Measurements from ENCODE around the gene SCRN1.

The SCRN1 gene

DNA sequence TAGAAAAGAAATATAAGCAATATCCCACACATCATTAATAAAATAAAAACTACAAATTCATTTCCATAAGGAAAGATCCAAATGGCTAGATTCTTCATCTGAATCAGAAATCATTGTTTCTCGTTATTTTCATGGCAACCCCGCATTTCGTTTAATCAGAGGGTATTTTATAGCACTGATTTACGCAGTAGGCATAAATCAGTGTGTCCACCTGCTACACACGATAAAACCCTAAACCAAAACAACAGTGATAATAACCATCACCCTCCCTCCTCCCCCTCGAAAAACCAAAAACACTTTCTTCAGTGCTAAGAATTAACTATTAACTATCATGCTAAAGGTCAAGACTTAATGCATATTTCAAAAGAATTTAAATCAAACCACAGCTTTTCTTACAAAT lies 20.4 kb upstream of the SCRN1 start:
- in situ Hi-C loops (cut with HindIII; ENCODE audit: low sequenced_read_pairs) = no loop called here

DNA sequence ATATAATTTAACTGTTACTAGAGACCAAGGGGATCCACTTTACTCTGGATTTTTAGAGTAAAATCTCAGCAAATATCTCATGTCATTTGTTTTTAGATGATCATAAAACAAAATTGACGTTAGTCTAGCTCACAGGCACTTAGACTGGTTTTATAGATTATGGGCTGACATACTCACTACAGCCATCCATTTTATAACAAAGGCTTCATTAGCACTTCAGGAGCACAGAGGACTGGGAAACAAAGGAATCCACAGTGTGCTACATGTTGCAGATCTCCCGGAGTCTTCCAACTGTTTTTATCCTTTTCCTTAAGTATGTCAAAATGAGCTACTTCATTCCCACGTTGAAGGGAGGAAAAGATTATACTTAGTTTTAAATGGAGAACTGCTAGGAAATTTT lies 15.9 kb upstream of the SCRN1 start:
- in situ Hi-C loops (cut with HindIII; ENCODE audit: low sequenced_read_pairs) = no loop called here

DNA sequence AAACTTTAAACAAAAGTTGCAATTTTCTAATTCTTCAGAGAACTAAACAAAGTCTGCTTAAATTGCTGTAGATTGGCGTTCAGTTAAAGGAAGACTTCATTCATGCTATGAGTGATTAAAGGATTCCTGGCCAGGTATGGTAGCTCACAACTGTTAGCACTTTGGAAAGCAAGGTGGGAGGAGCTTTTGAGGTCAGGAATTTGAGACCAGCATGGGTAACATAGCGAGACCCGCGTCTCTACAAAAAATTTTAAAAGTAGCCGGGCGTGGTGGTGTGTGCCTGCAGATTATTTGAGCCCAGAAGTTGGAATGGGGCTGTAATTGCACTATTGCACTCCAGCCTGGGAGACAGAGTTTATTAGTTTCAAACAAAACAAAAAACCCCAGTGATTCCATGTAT lies 13.5 kb upstream of the SCRN1 start:
- in situ Hi-C loops (cut with HindIII; ENCODE audit: low sequenced_read_pairs) = no loop called here

DNA sequence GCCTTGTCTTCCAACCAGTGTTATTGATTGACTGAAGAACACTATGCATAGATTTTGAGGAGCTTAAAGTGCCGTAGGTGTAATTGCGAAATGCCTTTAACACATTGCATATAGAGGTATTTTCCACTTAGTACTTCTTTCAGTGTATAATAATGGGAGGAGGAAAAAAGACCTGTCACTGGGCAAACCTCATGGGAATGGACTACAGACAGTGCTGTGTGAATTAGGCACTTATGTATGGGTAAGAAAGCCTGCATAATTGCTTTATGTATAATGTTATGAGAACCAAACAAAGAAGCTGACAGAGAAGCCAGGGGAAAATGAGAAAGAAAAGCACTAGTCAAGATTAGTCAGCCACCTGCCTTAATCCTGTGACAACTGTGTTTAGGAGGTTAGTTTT lies 12.4 kb upstream of the SCRN1 start:
- in situ Hi-C loops (cut with HindIII; ENCODE audit: low sequenced_read_pairs) = no loop called here

DNA sequence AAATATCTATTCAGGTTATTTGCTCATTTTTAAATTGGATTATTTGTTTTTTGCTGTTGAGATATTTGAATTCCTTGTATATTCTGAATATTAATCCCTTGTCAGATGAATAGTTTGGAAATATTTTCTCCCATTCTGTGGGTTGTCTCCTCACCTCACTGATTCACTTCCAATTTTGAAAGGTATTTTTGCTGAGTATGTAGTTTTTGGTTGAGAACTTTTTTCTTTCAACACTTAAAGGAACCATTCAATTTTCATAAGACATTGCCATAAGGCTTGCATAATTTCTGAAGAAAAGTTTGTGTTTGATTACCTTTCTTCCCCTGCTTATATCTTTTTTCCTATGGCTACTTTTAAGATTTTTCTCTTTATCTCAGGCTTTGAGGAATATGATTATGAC lies 8.9 kb upstream of the SCRN1 start:
- in situ Hi-C loops (cut with HindIII; ENCODE audit: low sequenced_read_pairs) = no loop called here

DNA sequence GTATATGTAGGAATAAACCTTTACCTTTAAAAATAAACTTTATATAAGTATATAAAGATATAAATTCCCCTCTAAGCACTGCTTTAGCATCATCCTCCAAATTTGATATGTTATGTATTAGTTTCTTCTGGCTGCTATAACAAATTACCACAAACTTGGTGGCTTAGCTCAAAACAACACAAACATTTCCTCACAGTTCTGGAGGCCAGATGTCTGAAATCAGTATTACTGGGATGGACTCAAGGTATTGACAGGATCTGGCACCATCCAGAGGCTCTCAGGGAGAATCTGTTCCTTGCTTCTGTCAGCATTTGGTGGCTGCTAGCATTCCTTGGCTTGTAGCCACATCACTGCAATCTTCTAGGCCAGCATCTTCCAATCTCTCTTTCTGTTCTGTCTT lies 6.7 kb upstream of the SCRN1 start:
- in situ Hi-C loops (cut with HindIII; ENCODE audit: low sequenced_read_pairs) = no loop called here

DNA sequence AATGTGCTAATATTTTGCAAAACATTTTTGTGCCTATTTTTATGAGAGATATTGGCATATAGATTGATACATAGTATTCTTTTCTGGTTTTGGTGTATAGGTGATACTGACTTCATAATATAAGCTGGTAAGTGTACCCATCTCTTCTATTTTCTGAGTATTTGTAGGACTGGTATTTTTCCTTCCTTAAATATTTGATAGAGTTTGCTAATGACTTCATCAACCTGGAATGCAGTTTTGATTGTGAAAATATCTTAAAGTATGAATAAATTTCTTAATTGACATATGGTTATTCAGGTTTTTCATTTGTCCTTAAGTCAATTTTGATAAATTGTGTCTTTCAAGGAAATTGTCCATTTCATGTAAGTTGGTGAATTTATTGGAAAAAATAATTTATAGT lies 6.1 kb upstream of the SCRN1 start:
- in situ Hi-C loops (cut with HindIII; ENCODE audit: low sequenced_read_pairs) = no loop called here

DNA sequence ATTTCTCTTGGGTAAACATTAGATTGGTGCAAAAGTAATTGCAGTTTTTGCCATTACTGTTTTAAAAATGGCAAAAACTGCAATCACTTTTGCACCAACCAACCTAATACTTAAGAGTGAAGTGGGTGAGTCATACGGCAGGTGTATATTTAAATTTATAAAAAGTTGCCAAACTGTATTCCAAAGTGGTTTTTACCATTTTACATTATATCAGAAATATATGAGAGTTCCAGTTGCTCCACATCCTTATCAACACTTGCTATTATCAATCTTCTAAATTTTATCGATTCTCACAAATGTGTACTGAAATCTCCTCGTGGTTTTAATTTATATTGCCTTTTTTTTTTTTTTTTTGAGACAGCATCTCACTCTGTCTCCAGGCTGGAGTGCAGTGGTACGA lies 3.5 kb upstream of the SCRN1 start:
- in situ Hi-C loops (cut with HindIII; ENCODE audit: low sequenced_read_pairs) = no loop called here

DNA sequence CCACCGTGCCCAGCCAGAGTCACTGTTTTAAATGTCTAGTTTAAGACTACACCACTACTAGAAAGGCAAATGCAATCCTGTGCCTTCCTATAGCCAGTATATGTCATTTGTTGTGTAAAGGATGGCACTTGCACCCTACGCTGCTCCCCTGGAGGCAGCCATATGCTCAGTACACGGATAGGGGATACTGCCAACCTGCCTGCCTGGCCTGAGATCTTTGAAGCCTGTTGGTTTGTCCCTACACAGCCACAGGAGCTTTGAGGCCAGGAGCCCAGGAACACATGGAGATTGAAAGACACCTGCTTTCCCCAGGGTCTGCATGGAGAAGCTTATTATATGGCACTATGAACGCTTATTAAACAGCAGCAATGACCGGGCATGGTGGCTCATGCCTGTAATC lies 2.3 kb upstream of the SCRN1 start:
- in situ Hi-C loops (cut with HindIII; ENCODE audit: low sequenced_read_pairs) = no loop called here

DNA sequence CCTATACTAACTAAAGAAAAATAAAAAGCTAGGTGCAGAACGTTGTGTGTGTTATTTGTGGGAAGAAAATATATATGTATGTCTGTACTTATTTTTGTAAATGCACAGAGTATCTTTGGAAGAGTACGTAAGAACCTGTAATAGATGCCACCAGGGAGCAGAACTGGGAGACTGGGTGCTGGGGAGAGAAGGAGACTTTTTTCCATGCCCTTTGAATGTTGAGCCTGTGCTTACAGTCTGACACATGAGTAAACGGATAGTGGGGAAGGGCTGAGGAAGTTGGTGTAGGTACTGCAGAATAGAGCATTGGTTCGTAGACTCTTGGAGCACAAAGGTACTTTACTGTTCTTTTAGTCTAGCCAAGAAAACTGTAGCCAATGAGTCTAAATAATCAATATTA lies 1.3 kb upstream of the SCRN1 start:
- in situ Hi-C loops (cut with HindIII; ENCODE audit: low sequenced_read_pairs) = no loop called here

DNA sequence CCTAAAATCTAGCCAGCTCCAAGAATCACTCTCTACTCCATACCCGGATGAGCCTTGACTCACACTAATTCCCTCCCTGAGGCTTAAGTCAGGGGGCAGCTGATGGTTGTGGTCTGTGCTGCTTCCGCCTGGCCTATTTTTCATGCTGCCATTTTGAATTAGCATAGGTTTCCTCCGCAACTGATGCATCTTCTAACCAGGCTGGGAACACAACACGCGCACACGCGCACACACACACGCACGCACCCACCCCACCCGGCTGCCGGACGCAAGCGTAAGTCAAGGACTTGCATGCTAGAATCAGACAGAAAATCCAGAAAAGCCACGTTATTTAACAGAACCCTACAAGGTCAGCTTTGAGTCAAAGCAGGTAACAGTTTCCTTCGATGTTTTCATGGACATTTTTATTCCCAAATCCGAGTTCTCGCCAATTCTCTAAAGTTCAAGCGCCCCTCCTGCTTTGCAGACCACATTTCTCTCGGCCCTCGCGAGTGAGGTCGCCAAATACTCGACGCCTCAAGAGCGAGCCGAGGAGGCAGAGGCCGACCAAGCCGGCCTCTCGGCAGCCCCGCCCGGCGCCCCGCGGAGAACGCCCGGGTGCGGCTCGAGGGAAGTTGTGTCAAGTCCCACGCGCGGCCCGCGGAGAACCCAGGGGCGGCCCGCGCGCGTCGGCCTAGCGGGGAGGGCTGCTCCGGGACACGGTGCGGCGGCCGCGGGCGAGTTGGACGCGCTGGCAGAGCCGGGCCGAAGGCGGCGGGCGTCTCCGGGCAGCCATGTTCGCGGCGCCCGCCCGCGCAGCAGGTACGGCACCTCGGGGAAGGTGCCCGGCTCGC lies 961 bp downstream of the SCRN1 start:
- in situ Hi-C loops (cut with HindIII; ENCODE audit: low sequenced_read_pairs) = no loop called here

DNA sequence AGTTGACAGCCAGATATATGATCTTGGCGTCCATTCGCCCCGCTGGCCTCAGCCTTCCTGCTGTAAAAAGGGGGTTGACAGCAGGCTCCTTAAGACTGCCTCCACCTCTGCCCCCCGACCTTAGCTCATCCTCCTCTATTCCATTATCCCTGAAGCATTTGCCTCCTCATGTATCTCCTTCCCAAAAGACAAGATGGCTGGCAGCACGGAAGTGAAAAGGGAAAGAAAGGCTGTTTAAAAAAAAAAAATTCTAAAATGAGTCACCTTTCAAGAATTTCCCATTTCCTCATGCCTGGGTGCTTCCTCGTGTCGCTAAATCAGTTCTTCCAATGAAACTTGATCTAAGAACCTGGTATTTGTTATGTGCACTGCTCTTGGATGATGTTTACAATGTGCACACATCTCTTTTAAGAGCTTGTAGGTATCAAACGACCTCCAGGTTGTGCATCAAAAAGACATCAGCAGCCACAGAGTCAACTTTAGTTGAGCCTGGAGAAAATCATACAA lies 1.7 kb downstream of the SCRN1 start:
- in situ Hi-C loops (cut with HindIII; ENCODE audit: low sequenced_read_pairs) = no loop called here

DNA sequence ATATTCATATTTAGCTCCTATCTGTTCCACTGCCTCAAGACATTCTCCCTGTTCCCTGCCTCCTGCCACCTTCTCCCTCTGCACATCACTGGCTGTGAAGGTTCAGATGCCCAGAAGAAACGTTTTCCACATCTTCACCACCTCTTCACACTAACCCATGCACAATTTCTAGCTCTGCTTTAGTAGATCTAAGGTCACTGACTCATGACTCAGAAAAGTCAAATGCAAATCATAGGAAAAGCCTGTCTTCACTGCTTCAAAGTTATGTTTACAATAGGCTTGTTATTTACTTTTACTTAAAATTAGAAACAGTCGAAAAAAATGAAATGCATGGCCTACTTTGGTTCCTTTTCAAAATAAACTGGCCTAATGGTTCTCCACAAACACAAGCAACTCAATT lies 2.5 kb downstream of the SCRN1 start:
- in situ Hi-C loops (cut with HindIII; ENCODE audit: low sequenced_read_pairs) = no loop called here

DNA sequence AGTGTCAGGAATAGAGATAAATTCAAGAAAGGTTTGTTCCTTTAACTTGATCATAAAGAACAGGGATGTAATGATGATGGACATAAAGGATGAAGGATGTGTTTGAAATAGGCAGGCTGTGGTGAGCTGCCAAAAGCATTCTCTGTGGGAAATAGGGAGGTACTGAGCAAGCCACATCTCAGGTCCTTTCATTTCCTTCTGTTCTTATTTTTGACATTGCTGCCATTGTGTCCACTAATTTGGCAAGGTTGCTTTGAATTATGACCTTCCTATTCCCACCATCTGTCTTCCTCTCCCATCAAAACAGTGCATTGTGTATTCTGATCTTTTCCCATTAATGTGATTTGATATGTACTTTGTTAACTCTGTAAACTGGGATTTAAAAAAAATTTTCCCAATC lies 9.4 kb downstream of the SCRN1 start:
- in situ Hi-C loops (cut with HindIII; ENCODE audit: low sequenced_read_pairs) = no loop called here

DNA sequence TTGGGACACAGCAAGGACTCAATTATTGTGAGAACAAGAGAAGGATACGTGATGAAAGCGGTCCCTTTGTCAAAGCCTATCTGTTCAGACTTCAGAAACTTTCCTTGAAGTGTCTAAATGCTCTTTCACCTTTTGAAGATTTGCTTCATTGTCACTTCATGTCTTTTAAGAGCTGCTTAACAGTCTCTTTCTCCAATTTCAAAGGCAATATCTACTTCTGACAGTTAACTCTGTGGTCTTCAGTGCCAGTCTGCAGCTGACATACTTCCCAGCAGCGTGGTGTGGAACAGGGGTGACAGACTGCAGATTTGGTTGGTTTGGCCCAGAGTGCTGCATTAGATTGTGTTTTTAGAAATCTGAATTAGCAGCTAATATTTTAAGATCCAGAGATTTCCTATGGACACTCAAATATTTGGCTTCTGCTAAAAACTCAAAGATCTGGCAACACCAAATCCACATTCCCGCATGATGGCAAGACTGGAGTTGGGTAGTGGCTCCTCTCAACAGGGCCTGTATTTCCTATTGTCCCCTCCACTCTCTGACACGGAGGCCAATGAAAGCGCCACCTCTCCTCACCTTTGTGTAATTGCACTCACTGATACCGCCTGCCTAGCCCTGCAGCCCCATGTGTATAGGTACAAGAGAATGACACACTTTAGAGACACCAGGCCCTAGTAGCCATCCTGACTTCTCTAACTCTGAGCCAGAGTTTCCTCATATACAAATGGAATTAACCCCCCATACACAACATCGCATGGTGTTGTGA lies 11.5 kb downstream of the SCRN1 start:
- in situ Hi-C loops (cut with HindIII; ENCODE audit: low sequenced_read_pairs) = no loop called here

DNA sequence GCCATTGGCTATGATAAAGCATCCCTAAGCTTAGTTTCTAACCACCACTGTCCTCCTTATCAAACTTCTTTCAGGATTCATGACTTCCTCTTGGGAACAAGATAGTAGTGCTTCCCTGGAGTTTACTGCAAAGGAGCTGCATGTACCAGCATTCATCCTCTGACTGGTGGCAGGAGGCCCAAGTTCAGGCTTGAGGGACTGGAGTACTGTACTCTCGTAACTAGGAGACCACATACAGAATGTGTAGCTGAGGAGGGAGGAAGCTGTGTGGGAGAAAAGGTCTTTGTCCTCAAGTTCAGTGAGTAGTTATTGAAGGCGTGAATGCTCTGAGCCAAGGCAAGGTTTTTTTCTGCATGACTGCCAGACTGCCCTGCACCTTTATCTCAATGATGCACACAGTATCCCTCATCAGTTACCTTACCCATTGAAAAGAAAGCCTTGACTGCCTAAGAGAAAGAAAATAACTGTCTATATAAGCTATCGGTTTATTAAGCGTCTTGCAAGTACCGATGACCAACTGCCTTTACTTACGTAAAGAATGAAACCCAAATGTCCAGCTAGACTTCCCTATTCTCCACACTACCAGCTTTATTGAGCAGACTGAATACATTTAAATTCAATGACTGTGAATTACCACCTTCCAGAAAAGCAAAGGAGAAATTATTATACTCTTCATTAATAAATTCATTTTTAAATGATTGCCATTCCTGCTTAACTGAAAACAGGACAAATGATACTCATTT lies 12.8 kb downstream of the SCRN1 start:
- in situ Hi-C loops (cut with HindIII; ENCODE audit: low sequenced_read_pairs) = no loop called here

DNA sequence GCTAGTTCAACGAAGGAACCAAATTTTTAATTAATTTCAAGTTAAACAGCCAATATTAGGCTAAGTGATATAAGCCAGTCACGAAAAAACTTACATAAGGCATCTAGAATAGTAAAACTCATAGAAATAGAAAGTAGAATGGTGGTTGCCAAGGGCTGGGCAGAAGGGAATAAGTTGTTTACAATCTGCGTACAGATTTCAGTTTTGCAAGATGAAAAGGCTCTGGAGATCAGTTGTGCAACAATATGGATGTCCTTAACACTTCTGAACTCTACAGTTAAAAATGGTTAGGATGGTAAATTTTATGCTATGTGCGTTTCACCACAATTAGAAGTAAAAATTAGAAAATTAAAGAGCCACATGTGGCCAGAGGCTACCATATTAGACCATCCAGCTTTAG lies 13.3 kb downstream of the SCRN1 start:
- in situ Hi-C loops (cut with HindIII; ENCODE audit: low sequenced_read_pairs) = no loop called here

DNA sequence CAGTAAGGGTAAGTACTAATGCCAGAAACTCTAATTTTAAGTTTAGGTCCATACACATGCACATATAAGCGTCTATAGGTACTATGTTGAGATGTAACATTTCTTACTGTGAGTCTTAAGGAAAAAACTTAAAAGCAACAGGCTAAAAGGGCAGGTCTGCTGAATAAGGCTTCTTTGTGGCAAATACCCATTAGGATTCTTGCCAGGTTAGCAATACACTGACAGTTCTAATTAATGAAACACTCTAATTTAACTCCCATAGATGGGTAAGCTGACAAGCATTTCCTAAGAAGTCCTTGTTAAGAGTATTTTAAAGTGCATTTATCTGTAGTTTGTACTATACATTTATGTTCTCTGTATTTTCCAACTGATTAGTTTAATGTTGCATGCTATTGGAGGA lies 14.0 kb downstream of the SCRN1 start:
- in situ Hi-C loops (cut with HindIII; ENCODE audit: low sequenced_read_pairs) = no loop called here

DNA sequence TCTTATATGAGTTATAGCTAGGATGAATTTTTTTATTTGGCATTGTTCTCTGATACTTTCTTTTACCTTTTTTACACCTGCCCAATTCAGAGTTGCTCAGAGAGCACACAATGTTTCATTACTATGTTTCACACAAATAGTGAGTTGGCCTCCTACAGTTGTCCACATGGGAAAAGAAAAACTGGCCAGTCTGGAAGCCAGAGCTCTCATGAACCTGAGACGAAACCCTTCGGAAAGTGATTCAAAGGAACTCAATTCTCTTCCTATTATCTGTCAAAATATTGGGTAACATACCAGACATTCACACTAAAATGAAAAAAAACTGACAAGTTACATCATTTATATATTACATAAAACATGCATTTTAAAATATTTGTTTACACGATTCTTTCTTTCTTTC lies 15.3 kb downstream of the SCRN1 start:
- in situ Hi-C loops (cut with HindIII; ENCODE audit: low sequenced_read_pairs) = no loop called here

DNA sequence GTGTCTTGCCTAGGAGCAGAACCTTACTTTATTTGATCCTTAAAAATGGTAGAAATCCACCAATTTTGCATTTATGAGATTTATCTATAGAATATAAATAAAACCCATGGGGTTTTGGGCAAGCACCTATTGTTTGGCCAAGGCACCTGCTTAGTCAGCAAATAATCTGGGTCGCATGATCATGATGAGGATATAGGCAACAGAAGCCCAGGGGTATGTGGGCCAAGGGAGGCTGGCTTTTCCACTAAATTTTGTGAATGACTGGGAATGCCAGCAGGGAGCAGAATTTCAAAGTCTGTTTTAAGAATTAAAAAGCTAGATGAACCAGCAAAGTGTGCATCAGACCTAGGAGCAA lies 17.3 kb downstream of the SCRN1 start:
- in situ Hi-C loops (cut with HindIII; ENCODE audit: low sequenced_read_pairs) = no loop called here

DNA sequence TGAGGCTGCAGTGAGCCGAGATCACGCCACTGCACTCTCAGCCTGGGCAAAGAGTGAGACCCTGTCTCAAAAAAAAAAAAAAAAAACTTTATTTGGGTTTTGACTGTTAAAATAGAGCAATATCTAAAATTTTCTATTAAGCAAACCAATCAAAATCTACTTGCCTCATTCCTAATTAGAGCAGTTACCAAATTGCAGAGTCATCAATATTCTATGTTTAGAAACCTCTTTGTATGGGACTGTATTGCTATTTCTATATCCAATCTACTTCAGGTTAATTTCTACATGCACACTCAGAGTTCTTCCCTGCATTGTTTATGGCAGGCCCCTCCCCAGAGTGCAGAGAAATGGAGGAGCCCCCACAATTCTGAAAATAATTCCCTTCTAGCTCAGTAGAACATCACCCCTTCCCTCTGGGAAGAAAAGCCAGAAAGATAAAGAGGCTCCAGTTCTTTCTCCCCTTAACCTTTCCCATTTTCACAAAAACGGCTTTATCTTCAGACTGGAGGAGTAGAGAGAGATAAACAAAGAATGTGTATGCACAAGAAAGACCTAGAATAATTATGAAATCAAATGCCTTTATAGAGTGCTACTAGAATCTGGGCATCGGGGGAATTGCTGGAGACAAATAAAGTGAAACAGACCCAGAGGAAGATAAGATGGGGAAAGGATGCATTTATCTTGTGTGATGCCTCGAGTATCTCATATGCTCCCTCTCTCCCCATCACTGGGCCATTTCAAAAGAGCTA lies 17.9 kb downstream of the SCRN1 start:
- in situ Hi-C loops (cut with HindIII; ENCODE audit: low sequenced_read_pairs) = no loop called here

Data from DLD1 (cell line).